Left ventricle myocardium superior (tissue), 1 donor: Measurements from ENCODE around the gene ZNF587. TPM values are rescaled to one million over a fixed set of nuclear protein-coding genes. Genes with fewer than 3 reads are reported as not detected.
"Not testable (repeated sequence)": the region's sequence is repeated elsewhere in the genome, so short reads cannot be mapped to it uniquely, and the experiment has no call there.

ENCODE experiments used
- ATAC-seq: fragments of 200-7000 bp; cut with Tn5 transposase; one replicate; pipeline ENCODE4 v1.9.1; 2020; ENCODE audit warnings: mild to moderate bottlenecking, moderate library complexity
- DNase-seq: peaks from one replicate; pipeline ENCODE4 v3.0.0-alpha.2; 2020
- intact Hi-C: fragments of 100-400 bp; cut with micrococcal nuclease; formaldehyde crosslinking; loops from one replicate; pipeline ENCODE4 v1.11.0; 2022
- total RNA-seq: library from RNA; stranded (reverse); fragmentation: NEBNext Ultra II Directional; extraction: Animal tissue kit (Norgen Biotek cat#: 25700); gene quantifications from one replicate; pipeline ENCODE4 v1.2.1, GENCODE V29; 2021
- donor health status: DM: no; HTN: yes; CAD: no; lungs with severe emphysema.

Gene ZNF587
- total RNA-seq, 1 donor from 2014 or later = 17.7 TPM

GRCh38 chr19:57820599-57820998 is 29.1 kb upstream of the ZNF587 start:
- ATAC-seq (no peak), DNase-seq (no peak)
- intact Hi-C loops = no loop called here

- intact Hi-C loops, ATAC-seq, DNase-seq: not testable (repeated sequence)
These were observed 28.6 kb upstream of the ZNF587 start for GRCh38 chr19:57821095-57821494.

- ATAC-seq, DNase-seq, intact Hi-C loops: not testable (repeated sequence)
These were observed 28.2 kb upstream of the ZNF587 start for GRCh38 chr19:57821501-57821900.

- ATAC-seq, intact Hi-C loops, DNase-seq: not testable (repeated sequence)
These were observed 26.5 kb upstream of the ZNF587 start for GRCh38 chr19:57823155-57823554.

- DNase-seq, intact Hi-C loops, ATAC-seq: not testable (repeated sequence)
These were observed 26.1 kb upstream of the ZNF587 start for GRCh38 chr19:57823608-57824007.

GRCh38 chr19:57825511-57825910 is 24.1 kb upstream of the ZNF587 start:
- intact Hi-C loops = no loop called here
- ATAC-seq = no peak
- no peak for DNase-seq

GRCh38 chr19:57829316-57829715 is 20.3 kb upstream of the ZNF587 start:
- DNase-seq (no peak), ATAC-seq (peak; percentile 38)
- intact Hi-C loops = no loop called here

- peak; percentile 87 for DNase-seq
- ATAC-seq = peak; percentile 90
- intact Hi-C loops = no loop called here
These were observed 19.5 kb upstream of the ZNF587 start, which contains the start of gene ZNF587B for GRCh38 chr19:57830071-57830602. Gene ZNF587B, plus strand, starts transcription at chr19:57830299. Its CDS starts 230 bp downstream, at chr19:57830529.

GRCh38 chr19:57836991-57837390 is 12.7 kb upstream of the ZNF587 start:
- intact Hi-C loops = not testable (repeated sequence)

GRCh38 chr19:57838622-57839191 is 11.0 kb upstream of the ZNF587 start:
- ATAC-seq, DNase-seq, intact Hi-C loops: not testable (repeated sequence)

More at GRCh38 chr19:57836991-57837390, 12.7 kb upstream of the ZNF587 start:
- DNase-seq, ATAC-seq: not testable (repeated sequence)

GRCh38 chr19:57841122-57841763 is 8.4 kb upstream of the ZNF587 start:
- no peak for DNase-seq
- no peak for ATAC-seq
- intact Hi-C loops = no loop called here

- DNase-seq, ATAC-seq, intact Hi-C loops: not testable (repeated sequence)
These were observed 2.5 kb upstream of the ZNF587 start for GRCh38 chr19:57847164-57847563.

- DNase-seq, intact Hi-C loops: not testable (repeated sequence)
- peak; percentile 35 for ATAC-seq
These were observed 445 bp upstream of the ZNF587 start for GRCh38 chr19:57849162-57849665.

- intact Hi-C loops = no loop called here
- DNase-seq = no peak
- ATAC-seq = no peak
These were observed 926 bp downstream of the ZNF587 start for GRCh38 chr19:57850553-57851017.

- intact Hi-C loops, DNase-seq, ATAC-seq: not testable (repeated sequence)
These were observed 2.3 kb downstream of the ZNF587 start for GRCh38 chr19:57851812-57852603.

- DNase-seq, intact Hi-C loops, ATAC-seq: not testable (repeated sequence)
These were observed 4.5 kb downstream of the ZNF587 start for GRCh38 chr19:57854117-57854516.

GRCh38 chr19:57862351-57862750 is 12.7 kb downstream of the ZNF587 start:
- DNase-seq, ATAC-seq, intact Hi-C loops: not testable (repeated sequence)

GRCh38 chr19:57867868-57868492 is 18.3 kb downstream of the ZNF587 start:
- DNase-seq = no peak
- ATAC-seq = no peak
- intact Hi-C loops = no loop called here

- intact Hi-C loops, DNase-seq: not testable (repeated sequence)
- ATAC-seq = peak; percentile 70
These were observed 20.0 kb downstream of the ZNF587 start for GRCh38 chr19:57869655-57870054.
